ENCODE results near the gene ATP5ME. TPM values are rescaled to one million over a fixed set of nuclear protein-coding genes. Genes with fewer than 3 reads are reported as not detected.

The ATP5ME gene
- total and polyA plus RNA-seq, 5 donors: 689 to 1,352 (median 765) TPM

DNA sequence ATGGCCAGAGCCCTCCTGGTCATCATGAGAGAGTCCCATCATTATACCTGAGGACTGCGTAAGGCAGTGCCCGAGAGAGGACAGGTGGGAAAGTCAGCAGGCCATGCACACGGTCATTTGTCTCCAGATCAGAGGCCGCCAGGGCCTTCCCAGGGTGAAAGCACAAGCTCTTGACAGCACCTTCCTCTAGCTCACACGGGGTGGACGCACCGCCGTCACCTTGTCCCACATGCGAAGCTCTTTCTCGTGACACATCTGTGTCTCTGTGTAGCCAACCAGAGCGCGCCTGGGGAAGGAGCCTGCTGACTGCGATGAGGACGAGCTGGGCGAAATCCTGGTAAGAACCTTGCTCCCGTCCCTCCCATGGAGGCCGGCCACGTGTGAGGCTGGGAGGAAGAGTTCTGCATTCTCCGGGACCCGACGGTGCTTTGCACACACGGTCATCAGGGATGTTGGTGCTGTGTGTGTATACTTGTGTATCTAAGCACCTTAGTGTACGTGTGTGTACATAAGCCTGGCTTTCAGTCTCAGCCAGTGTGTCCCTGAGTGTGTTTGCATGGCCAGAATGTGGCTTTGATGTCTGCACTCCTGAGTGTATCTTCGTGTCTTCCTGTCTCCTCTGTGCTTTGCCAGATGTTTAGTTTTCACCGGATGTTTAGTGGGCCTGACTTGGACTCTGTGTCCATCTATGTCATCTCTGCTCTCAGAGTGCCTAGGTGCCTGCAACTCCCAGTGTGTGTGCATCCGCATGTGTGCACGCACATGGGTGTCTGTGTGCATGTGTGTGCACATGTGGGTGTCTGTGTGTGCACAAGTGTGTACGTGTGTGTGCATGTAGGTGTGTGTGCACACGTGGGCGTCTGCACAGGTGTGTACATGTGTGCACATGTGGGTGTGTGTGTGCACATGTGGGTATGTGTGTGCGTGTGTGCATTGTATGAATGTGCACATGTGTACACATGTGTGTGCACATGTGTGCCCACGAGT lies 15.1 kb downstream of the ATP5ME start:
- 88% methylated on average over 32 of the region's 32 CpGs for WGBS
- H3K27ac ChIP-seq (ENCODE audit: low read length): no peak overlapping the region
- H3K27me3 ChIP-seq (ENCODE audit: control insufficient read depth, insufficient read depth): no peaks in the 10 kb centered on the region
- H3K4me1 ChIP-seq (ENCODE audit: control insufficient read depth, insufficient read depth, low read length): no peaks in the 10 kb centered on the region
- no peaks in the 10 kb centered on the region for H3K9me3 ChIP-seq (ENCODE audit: control insufficient read depth, low read length)
- ATAC-seq (no peak), DNase-seq (peak in 2 of 3 donors; percentile 4 to 32)
- intact Hi-C loops (cut with DNase I): no loop called here
- no peak overlapping the region for H3K4me3 ChIP-seq (ENCODE audit: low read length)

DNA sequence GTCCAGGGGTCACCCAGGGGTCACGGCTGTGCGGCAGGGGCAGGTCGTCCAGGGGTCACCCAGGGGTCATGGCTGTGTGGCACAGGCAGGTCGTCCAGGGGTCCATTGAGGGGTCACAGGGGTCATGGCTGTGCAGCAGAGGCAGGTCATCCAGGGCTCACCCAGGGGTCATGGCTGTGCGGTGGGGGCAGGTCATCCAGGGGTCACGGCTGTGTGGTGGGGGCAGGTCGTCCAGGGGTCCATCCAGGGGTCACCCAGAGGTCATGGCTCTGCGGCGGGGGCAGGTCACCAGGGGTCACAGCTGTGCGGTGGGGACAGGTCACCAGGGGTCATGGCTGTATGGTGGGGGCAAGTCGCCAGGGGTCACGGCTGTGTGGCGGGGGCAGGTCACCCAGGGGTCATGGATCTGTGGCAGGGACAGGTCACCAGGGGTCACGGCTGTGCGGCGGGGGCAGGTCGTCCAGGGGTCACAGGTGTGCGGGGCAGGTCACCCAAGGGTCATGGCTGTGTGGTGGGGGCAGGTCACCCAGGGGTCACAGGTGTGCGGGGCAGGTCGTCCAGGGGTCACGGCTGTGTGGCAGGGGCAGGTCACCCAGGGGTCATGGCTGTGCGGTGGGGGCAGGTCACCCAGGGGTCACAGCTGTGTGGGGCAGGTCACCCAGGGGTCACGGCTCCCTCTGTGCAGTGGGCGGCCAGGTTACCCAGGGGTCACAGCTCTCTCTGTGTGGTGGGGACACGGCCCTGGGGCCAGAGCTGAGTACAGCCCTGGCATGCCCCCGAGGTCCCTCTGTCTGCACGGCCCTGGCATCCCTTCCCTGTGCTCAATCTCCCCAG lies 16.0 kb downstream of the ATP5ME start:
- DNase-seq (peak; percentile 18 to 73 (median 52)), ATAC-seq (no peak)
- WGBS: 83% methylated on average over 27 of the region's 27 CpGs
- Histone ChIP-seq H3K27ac (ENCODE audit: low read length) (no peak overlapping the region), H3K9me3 (ENCODE audit: control insufficient read depth, low read length) (no peaks in the 10 kb centered on the region), H3K27me3 (ENCODE audit: control insufficient read depth, insufficient read depth) (no peaks in the 10 kb centered on the region), H3K4me1 (ENCODE audit: control insufficient read depth, insufficient read depth, low read length) (no peaks in the 10 kb centered on the region), H3K4me3 (ENCODE audit: low read length) (no peak overlapping the region)
- intact Hi-C loops (cut with DNase I): no loop called here

DNA sequence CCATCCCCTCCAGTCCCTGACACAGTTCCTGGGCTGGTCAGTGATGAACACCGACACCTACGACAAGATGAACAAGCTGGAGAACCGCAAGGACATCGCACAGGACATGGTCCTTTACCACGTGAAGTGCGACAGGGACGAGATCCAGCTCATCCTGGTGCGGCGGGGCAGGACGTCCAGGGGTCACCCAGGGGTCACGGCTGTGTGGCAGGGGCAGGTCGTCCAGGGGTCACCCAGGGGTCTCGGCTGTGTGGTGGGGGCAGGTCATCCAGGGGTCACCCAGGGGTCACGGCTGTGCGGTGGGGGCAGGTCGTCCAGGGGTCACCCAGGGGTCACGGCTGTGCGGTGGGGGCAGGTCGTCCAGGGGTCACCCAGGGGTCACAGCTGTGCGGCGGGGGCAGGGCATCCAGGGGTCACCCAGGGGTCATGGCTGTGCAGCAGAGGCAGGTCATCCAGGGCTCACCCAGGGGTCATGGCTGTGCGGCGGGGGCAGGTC lies 16.7 kb downstream of the ATP5ME start:
- peak; percentile 15 to 56 (median 42) for DNase-seq
- H3K4me3 ChIP-seq (ENCODE audit: low read length): no peak overlapping the region

DNA sequence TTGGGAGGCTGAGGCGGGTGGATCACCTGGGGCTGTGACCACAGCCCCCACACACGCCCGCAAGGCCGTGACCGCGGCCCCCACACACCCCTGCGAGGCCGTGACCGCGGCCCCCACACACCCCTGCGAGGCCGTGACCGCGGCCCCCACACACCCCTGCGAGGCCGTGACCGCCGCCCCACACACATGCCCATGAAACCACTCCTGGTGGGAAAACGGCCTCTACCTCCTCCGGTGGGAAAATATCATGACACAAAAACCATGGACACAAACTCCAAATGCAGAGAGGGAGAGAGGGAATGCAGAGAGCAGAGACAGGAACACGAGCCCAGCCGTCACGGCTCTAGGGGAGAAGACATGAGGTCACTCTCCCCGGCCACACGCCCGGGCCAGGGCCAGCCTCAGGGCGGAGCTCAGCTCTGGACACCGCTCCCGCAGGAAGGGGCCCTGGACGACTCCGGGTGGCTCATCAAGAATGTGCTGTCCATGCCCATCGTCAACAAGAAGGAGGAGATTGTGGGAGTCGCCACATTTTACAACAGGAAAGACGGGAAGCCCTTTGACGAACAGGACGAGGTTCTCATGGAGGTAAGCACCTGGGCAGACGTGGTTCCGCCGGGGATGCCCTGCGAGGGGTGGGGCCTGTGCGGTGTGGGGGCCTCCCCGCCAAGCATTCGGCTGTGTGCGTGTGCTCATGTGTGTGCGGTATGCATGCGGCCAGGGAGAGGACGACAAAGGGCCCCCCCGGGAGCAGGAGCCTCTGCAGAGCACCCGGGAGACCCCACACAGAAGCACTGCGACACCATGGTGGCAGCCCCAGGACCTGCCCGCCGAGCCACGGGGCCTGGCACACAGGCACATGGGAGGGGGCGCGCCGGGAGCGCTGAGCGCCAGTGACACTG lies 17.4 kb downstream of the ATP5ME start:
- DNase-seq (peak in 2 of 3 donors; percentile 19 to 60), ATAC-seq (no peak)
- H3K4me3 ChIP-seq (ENCODE audit: low read length): no peak overlapping the region
- H3K4me1 ChIP-seq (ENCODE audit: control insufficient read depth, insufficient read depth, low read length): no peaks in the 10 kb centered on the region
- H3K9me3 ChIP-seq (ENCODE audit: control insufficient read depth, low read length): no peaks in the 10 kb centered on the region
- H3K27ac ChIP-seq (ENCODE audit: low read length): no peak overlapping the region
- WGBS: 78% methylated on average over 58 of the region's 58 CpGs
- H3K27me3 ChIP-seq (ENCODE audit: control insufficient read depth, insufficient read depth): no peaks in the 10 kb centered on the region
- intact Hi-C loops (cut with DNase I): no loop called here

More for the DNA sequence above, 16.7 kb downstream of the ATP5ME start:
- no peaks in the 10 kb centered on the region for H3K4me1 ChIP-seq (ENCODE audit: control insufficient read depth, insufficient read depth, low read length)
- no peaks in the 10 kb centered on the region for H3K9me3 ChIP-seq (ENCODE audit: control insufficient read depth, low read length)
- no peak overlapping the region for H3K27ac ChIP-seq (ENCODE audit: low read length)
- ATAC-seq: no peak
- 80% methylated on average over 23 of the region's 23 CpGs for WGBS
- H3K27me3 ChIP-seq (ENCODE audit: control insufficient read depth, insufficient read depth): no peaks in the 10 kb centered on the region
- intact Hi-C loops (cut with DNase I): no loop called here

DNA sequence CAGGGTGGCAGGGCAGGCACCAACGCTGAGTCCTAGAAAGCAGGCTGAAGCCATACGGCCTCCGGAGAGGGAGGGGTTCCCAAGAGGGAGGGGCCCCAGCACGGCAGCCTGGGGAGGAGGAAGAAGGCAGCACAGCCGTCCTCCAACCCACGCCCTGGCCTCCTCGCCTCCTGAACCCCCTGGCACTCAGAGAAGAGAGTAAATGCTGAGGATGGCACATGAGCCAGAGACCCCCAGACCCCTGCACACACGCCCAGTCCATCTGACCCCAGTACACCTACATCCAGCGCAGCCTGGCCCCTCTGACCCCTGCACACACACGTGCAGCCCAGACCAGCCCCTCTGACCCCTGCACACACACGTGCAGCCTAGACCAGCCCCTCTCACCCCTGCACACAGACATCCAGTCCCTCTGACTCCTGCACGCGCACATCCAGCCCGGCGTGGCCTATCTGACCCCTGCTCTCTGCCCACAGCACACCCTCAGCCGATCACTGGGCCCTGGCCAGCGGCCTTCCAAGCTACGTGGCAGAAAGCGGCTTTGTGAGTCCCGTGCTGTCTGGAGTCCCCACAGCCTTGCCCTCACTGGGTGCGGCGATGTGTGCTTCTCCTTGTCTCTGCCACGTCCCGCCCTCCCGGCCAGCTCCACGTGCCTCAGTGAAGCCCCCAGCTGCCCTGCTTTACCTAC lies 18.5 kb downstream of the ATP5ME start:
- Histone ChIP-seq H3K4me1 (ENCODE audit: control insufficient read depth, insufficient read depth, low read length) (no peaks in the 10 kb centered on the region), H3K9me3 (ENCODE audit: control insufficient read depth, low read length) (no peaks in the 10 kb centered on the region), H3K4me3 (ENCODE audit: low read length) (no peak overlapping the region), H3K27ac (ENCODE audit: low read length) (no peak overlapping the region), H3K27me3 (ENCODE audit: control insufficient read depth, insufficient read depth) (no peaks in the 10 kb centered on the region)
- intact Hi-C loops (cut with DNase I): no loop called here
- WGBS: 68% methylated on average over 26 of the region's 26 CpGs
- no peak for ATAC-seq
- peak in 1 of 3 donors; percentile 44 for DNase-seq

DNA sequence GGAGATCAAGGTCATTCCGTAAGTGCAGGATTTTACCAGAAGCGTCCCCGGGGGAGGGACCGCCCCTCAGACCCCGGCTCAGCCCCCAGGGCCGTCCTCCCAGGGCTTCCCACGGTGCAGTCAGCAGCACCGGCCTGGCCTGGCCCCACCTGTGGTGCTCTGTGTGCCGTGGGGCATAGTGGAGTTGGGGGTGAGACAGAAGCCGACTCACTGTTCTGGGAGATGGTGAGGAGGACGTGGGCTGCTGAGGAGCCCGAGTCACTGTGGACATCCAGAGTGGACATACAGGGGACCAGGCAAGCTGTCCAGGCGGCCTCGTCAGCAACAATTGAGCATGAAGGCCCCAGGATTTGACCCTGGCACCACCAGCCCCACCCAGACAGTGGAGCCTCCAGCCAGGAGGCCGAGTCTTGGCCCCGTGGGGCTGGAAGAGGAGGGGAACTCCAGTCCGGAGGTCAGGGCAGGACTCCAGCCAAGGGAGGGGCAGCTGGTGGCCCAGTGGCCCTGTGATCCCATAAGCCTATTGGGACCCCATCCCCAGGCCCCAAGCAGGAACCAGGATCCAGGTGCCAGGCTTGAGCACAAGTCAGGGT lies 19.1 kb downstream of the ATP5ME start:
- Histone ChIP-seq H3K4me1 (ENCODE audit: control insufficient read depth, insufficient read depth, low read length) (no peaks in the 10 kb centered on the region), H3K4me3 (ENCODE audit: low read length) (no peak overlapping the region), H3K27me3 (ENCODE audit: control insufficient read depth, insufficient read depth) (no peaks in the 10 kb centered on the region), H3K9me3 (ENCODE audit: control insufficient read depth, low read length) (no peaks in the 10 kb centered on the region), H3K27ac (ENCODE audit: low read length) (no peak overlapping the region)
- ATAC-seq (no peak), DNase-seq (peak in 1 of 3 donors; percentile 40)
- 56% methylated on average over 17 of the region's 17 CpGs for WGBS
- intact Hi-C loops (cut with DNase I): no loop called here

DNA sequence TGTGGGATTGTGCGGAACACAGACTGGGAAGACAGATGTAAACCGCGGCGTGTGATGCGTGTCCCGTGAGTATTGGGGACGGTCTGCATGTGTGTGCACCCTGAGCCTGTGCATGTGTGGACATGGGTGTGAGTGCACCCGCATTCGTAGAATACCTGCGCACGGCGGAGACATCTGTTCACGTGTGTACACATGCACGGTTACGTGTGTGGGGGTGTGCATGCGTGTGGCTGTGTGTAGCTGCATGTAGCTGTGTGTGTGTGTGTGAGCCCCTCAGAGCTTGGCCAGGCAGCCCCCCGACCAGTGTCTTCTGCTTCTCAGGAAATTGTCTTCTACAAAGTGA lies 19.6 kb downstream of the ATP5ME start:
- H3K4me3 ChIP-seq (ENCODE audit: low read length): no peak overlapping the region
- H3K27me3 ChIP-seq (ENCODE audit: control insufficient read depth, insufficient read depth): no peaks in the 10 kb centered on the region
- DNase-seq (peak in 1 of 3 donors; percentile 55), ATAC-seq (no peak)
- intact Hi-C loops (cut with DNase I): no loop called here
- 93% methylated on average over 17 of the region's 17 CpGs for WGBS
- H3K27ac ChIP-seq (ENCODE audit: low read length): no peak overlapping the region
- no peaks in the 10 kb centered on the region for H3K4me1 ChIP-seq (ENCODE audit: control insufficient read depth, insufficient read depth, low read length)
- H3K9me3 ChIP-seq (ENCODE audit: control insufficient read depth, low read length): no peaks in the 10 kb centered on the region

DNA sequence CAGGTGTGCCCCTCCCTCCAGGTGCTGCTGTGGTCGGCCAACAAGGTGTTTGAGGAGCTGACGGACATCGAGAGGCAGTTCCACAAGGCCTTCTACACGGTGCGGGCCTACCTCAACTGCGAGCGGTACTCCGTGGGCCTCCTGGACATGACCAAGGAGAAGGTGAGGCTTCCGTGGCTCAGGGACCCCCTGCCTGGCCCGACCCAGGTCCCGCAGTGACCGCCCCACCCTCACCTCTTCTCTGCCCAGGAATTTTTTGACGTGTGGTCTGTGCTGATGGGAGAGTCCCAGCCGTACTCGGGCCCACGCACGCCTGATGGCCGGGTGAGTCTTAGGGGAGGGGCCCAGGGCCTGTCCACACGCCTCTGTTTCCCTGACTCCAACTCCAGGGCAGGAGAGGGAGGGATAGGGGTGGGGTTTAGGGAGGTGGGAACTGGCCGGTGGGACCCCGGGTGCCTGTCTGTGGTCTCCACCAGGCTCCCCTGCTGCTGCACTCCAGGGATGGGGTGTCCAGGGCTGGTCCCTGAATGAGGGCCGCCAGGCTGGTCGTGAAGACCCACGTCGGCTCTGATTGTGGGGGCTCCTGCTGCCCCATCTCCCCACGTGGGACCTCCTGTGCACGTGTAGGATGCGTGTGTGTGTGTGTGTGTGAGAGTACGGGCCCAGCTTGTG lies 20.1 kb downstream of the ATP5ME start:
- 87% methylated on average over 29 of the region's 29 CpGs for WGBS
- H3K27me3 ChIP-seq (ENCODE audit: control insufficient read depth, insufficient read depth): no peaks in the 10 kb centered on the region
- ATAC-seq: no peak

DNA sequence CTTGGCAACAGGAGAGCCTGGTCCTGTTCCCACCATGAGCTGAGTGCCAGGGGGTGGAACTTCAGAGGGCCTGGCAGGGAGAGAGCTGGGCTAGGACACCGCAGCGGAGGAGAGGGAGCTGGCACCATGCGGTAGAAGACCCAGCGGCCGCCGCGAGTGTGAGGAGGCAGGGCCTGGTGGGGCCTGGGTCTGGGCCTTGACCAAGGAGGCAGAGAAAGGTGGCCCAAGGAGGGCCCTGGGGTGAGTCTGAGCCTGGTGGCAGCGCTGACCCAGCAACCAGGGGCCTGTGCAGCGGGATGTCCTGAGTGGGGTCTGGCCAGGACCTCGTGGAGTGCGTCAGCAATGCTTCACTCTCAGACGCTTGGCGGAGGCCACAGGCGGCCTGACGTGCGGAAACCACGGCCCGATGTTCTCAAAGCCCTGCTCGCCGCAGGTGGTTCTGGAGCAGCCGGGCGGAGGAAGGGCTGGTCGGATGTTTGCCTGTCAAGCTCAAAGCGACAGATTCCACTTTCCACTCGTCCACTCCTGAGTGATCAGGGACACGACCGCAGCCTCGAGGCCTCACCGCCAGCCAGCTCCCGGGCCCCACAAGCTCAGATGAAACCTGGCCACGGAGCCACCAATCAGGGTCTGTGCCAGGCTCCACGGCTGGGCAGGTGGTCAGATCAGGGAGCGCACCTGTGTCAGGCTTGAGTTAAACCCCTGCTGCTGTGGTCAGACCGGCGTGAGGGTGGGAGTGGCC lies 20.8 kb downstream of the ATP5ME start:
- 88% methylated on average over 35 of the region's 35 CpGs for WGBS
- intact Hi-C loops (cut with DNase I): no loop called here
- no peaks in the 10 kb centered on the region for H3K27me3 ChIP-seq (ENCODE audit: control insufficient read depth, insufficient read depth)
- no peaks in the 10 kb centered on the region for H3K9me3 ChIP-seq (ENCODE audit: control insufficient read depth, low read length)
- no peak for ATAC-seq
- H3K4me1 ChIP-seq (ENCODE audit: control insufficient read depth, insufficient read depth, low read length): no peaks in the 10 kb centered on the region
- DNase-seq: peak in 1 of 3 donors; percentile 43
- no peak overlapping the region for H3K4me3 ChIP-seq (ENCODE audit: low read length)
- H3K27ac ChIP-seq (ENCODE audit: low read length): no peak overlapping the region

More for the DNA sequence above, 20.1 kb downstream of the ATP5ME start:
- no peak for DNase-seq
- no peak overlapping the region for H3K27ac ChIP-seq (ENCODE audit: low read length)
- intact Hi-C loops (cut with DNase I): no loop called here
- H3K4me1 ChIP-seq (ENCODE audit: control insufficient read depth, insufficient read depth, low read length): no peaks in the 10 kb centered on the region
- H3K9me3 ChIP-seq (ENCODE audit: control insufficient read depth, low read length): no peaks in the 10 kb centered on the region
- no peak overlapping the region for H3K4me3 ChIP-seq (ENCODE audit: low read length)
